GM04503 (cell line): ENCODE measurements around the gene PALM2AKAP2.
"Not testable (repeated sequence)": the region's sequence is repeated elsewhere in the genome, so short reads cannot be mapped to it uniquely, and the experiment has no call there.

ENCODE experiments used
- DNase-seq: peaks from one replicate; pipeline ENCODE4 v3.0.0-alpha.2; 2012; ENCODE audit warnings: low read depth

PALM2AKAP2 gene

GRCh38 chr9:109805050-109805449 is 25.1 kb downstream of the PALM2AKAP2 start:
- no peak for DNase-seq

GRCh38 chr9:109806506-109807115 is 26.6 kb downstream of the PALM2AKAP2 start:
- no peak for DNase-seq

GRCh38 chr9:109811876-109812275 is 31.9 kb downstream of the PALM2AKAP2 start:
- DNase-seq, result no peak

- DNase-seq, result no peak
Measured at GRCh38 chr9:109812331-109812730, 32.3 kb downstream of the PALM2AKAP2 start.

- DNase-seq, result no peak
Measured at GRCh38 chr9:109812818-109813281, 32.9 kb downstream of the PALM2AKAP2 start.

- DNase-seq, result no peak
Measured at GRCh38 chr9:109813303-109813702, 33.3 kb downstream of the PALM2AKAP2 start.

- DNase-seq, result no peak
Measured at GRCh38 chr9:109813829-109814228, 33.8 kb downstream of the PALM2AKAP2 start.

- no peak for DNase-seq
Measured at GRCh38 chr9:109815366-109815947, 35.5 kb downstream of the PALM2AKAP2 start.

GRCh38 chr9:109816490-109816889 is 36.5 kb downstream of the PALM2AKAP2 start:
- DNase-seq, result peak; percentile 98

- DNase-seq, result no peak
Measured at GRCh38 chr9:109817146-109817845, 37.3 kb downstream of the PALM2AKAP2 start.

GRCh38 chr9:109817846-109818472 is 38.0 kb downstream of the PALM2AKAP2 start:
- DNase-seq, result peak; percentile 71

GRCh38 chr9:109821711-109822110 is 41.7 kb downstream of the PALM2AKAP2 start:
- no peak for DNase-seq

- DNase-seq, result not testable (repeated sequence)
Measured at GRCh38 chr9:109825383-109825782, 45.4 kb downstream of the PALM2AKAP2 start.

- no peak for DNase-seq
Measured at GRCh38 chr9:109826559-109826958, 46.6 kb downstream of the PALM2AKAP2 start.

GRCh38 chr9:109828254-109828653 is 48.3 kb downstream of the PALM2AKAP2 start:
- DNase-seq, result no peak
